ENCODE results near the gene MBNL3. TPM values are rescaled to one million over a fixed set of nuclear protein-coding genes. Genes with fewer than 3 reads are reported as not detected.

MBNL3 gene, protein sequence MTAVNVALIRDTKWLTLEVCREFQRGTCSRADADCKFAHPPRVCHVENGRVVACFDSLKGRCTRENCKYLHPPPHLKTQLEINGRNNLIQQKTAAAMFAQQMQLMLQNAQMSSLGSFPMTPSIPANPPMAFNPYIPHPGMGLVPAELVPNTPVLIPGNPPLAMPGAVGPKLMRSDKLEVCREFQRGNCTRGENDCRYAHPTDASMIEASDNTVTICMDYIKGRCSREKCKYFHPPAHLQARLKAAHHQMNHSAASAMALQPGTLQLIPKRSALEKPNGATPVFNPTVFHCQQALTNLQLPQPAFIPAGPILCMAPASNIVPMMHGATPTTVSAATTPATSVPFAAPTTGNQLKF
- polyA plus RNA-seq (ENCODE audit: insufficient read length in 3 of 3) = 10 to 100 TPM; 30.6 to 32.8 (median 32.2) TPM

DNA sequence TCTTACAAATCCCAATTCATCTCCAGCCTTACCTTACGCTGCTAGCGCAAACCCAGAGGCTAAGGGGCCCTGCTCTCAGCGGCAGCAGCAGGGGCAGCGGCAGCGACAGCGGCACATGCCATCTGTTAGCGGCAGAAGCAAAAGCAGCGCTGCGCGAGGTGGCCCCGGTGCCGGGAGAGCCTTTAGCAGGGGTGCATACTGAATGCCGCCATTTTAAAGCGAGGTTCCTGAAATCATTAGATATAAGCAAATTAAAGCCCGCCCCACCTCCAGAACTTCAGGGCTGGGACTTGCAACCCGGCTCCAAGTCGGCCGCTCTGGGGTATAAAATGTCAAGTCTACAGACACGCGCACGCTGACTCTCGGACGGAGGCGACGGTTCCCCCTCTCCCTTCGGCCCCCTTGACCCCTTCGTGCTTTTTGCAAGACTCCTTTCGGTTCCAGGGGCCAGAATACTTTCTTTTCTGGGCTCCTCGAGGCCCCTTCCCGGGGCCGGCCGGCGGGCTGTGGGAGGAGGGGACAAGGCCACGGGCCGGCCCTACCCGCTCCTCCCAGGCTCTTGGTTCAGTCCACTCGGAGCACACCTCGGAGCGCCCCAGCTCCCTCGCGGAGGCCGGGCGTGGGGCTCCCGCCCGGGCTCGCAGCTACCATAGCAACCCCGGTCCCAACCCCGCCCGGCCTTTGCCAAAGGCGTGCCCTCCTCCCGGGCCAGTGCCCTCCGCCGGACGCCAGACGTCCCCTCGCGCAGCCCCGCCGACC lies at the start of gene MBNL3:
MBNL3 (minus strand) TSS at position 220 of the 759 bp plus-strand sequence. CDS start 49,427 bp downstream, outside the sequence.
- DNase-seq (ENCODE audit: low read depth in 3 of 3, low spot score in 2 of 3) = no peak

DNA sequence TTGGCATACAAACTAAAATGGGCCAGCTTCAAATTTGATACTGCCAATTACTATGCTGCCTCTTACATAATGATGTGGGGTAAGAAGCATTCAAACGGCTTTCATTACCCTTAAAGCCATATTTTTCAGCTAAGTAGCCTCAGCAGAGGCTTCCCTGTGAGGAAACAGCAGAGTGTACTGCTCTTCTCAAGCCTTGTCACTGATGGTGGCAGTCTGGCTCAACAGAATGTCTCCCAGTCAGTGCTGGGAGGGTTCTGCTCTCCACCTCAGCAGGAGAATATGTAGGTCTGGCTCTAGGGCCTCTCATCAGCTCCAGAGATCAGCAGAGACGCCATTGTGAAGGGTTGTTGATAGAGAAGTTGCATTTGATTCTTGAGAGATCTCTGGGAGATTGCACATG lies 44.6 kb upstream of the MBNL3 start:
- DNase-seq (ENCODE audit: low read depth in 3 of 3, low spot score in 2 of 3) = no peak

DNA sequence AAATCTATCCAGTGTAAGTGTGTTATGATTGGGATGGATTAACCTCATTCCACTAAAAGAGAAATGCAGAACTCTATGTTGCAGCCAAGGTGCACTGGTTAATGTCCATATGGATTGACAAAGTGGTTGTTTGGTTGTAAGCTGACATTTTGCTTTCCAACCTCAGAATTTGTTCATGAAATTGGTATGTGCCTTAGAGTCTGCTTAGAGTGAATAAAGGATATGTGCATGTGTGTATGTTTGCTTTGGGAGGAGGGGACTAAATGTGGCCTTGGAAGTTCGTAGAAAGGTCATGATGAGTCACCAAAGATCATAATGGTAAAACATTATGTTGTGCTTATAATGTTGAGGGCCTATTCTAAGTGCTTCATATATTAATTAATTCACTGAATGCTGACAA lies 44.1 kb upstream of the MBNL3 start:
- no peak for DNase-seq (ENCODE audit: low read depth in 3 of 3, low spot score in 2 of 3)

GRCh38 chrX:132532097-132532496 lies 43.3 kb upstream of the MBNL3 start:
- DNase-seq (ENCODE audit: low read depth in 3 of 3, low spot score in 2 of 3) = no peak

DNA sequence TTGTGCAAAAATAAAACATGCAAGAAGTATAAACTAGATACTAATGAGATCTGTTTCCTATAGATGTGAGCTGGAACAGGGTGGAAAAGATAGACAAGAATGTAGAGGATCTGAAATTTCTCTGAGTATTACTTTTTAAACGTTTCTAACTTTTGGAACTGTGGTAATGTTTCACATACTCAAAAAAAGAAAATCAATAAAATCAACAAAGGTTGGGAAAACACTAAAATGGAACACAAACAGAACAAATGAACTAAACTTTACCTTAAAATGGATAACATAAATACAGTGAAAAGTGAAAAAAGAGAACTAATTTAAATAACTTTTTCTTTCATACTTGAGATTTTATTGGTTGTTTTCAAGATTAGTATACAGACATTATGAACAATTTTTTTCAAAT lies 32.0 kb upstream of the MBNL3 start:
- no peak for DNase-seq (ENCODE audit: low read depth in 3 of 3, low spot score in 2 of 3)

DNA sequence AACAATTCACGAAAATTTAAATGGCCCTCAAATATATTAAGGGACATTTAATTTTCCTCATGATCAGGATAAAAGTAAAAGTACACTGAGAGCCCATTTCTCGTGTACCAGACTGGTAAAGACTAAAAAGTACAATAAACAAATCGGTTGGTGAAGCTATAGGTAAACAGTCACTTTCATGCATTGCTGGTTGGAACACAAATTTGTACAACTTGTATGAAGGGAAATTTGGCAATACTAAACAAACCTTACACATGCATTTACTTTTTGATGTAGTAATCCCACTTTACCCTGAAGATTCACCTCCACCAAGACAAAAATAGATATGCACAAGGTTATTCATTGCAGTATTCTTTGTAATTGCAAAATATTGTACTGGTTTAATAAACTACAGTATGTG lies 31.4 kb upstream of the MBNL3 start:
- DNase-seq (ENCODE audit: low read depth in 3 of 3, low spot score in 2 of 3) = no peak

- DNase-seq (ENCODE audit: low read depth in 3 of 3, low spot score in 2 of 3) = no peak
These were observed 29.6 kb upstream of the MBNL3 start for GRCh38 chrX:132518401-132518800.

DNA sequence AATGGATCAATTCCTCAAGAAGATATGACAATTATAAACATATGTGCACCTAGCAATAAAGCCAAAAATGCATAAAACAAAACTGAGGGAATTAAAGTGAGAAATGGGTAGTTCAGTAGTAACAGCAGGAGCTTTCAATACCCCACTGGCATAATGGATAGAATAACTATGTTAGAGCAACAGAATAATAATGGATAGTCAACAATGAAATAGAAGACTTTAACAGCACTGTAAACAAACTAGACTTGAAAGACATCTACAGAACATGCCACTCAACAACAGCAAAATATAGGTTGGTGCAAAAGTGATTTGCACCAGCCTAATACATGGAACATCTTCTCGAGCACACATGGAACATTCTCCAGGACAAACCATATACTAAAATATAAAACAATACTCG lies 20.0 kb upstream of the MBNL3 start:
- no peak for DNase-seq (ENCODE audit: low read depth in 3 of 3, low spot score in 2 of 3)

DNA sequence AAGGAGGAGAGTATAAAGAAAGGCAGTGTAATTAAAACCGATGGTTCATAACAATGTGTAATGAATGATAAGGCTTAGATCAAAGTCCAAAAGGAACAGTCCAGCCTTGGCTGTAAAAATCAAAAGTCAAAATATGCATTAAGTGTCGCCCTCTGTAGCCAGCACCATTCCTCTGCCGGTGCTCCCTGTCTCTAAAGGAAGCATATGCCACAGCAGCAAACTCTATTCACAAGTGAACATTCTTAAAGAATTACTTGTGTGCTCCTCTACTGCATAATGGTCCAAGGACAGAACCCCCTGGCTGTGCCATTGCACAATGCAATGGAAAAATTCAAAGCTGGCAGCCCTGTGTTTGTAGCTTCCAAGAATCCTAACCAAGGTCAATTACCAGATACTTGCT lies 16.3 kb upstream of the MBNL3 start:
- no peak for DNase-seq (ENCODE audit: low read depth in 3 of 3, low spot score in 2 of 3)

DNA sequence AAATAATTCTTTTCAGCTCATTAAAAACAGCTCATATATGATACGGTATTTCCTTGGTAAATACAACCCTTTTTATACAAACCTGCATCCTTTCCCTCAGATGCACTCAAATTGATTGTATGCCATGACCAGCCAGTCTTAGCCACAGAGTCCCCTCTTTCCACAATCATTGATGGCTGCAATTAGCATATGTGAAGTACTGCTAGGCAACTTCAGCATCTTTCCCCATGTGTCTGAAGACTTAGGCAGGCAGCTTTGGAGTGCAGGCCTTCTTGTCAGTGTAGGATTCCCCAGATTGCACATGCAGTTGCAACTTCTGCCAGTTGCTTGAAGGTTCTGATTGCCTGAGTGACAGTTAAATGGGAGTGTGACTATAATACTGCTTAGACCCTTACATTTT lies 15.6 kb upstream of the MBNL3 start:
- no peak for DNase-seq (ENCODE audit: low read depth in 3 of 3, low spot score in 2 of 3)

GRCh38 chrX:132501606-132502005 lies 12.8 kb upstream of the MBNL3 start:
- DNase-seq (ENCODE audit: low read depth in 3 of 3, low spot score in 2 of 3) = no peak

- DNase-seq (ENCODE audit: low read depth in 3 of 3, low spot score in 2 of 3) = no peak
These were observed 8.6 kb upstream of the MBNL3 start for GRCh38 chrX:132497432-132497831.

DNA sequence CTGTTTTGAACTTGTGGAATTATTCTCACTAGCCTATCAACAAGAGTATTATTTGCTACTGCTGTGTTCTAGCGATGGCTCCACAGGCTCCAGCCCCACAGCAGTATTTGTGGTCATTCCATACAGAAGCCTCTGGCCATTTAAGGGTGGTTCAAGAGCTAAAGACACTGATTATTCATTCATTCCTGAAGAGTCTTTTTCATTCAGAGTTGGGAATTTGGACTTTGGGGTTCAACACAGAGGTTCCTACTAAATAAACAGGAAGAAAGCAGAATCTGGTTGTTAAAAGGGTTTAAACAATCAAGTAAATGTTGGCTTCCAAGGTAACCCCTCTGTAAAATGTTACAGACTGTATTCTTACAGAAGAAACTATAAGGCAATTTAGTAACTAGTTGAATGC lies 4.3 kb upstream of the MBNL3 start:
- DNase-seq (ENCODE audit: low read depth in 3 of 3, low spot score in 2 of 3) = no peak

GRCh38 chrX:132491191-132491590 lies 2.4 kb upstream of the MBNL3 start:
- no peak for DNase-seq (ENCODE audit: low read depth in 3 of 3, low spot score in 2 of 3)

DNA sequence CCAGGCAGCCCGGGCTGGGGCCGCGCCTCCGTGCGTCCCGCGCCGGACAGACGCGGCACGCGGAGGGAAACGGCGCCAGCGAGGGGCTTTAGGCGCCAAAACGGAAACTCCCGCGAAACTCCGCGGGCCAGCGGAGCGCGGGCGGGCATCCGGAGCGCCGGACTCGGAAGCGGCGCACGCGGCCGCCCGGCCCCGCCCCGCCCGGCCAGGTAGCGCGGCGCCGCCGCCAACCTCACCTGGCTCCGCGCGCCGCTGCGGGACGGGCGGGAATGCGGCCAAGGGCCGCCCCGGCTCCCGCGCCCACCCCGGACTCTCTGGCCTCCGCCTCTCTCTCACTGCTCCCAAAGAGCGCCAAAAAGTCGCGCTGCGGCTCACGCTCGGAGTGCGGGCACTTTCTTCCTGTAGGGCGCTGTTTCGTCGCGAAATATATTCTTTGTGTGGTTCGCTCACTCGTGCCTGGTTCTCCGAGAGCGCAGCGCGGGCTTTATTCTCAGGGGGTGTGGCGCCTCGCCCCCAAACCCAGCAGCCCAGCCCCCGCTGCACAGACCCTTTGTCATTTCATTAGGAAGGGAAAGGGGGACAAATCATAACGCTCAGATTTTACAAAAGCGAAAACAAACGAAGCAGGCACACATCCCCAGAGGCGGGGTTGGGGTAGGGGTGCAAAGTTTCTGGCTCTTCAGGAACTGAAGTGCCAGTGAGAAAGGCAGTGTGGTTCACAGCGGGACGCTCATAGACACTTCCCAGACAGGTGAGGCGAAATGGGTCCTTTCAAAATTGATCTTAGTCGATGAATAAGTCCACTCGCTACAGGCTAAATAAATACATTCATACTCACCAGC lies 961 bp upstream of the MBNL3 start:
- DNase-seq (ENCODE audit: low read depth in 3 of 3, low spot score in 2 of 3) = no peak

DNA sequence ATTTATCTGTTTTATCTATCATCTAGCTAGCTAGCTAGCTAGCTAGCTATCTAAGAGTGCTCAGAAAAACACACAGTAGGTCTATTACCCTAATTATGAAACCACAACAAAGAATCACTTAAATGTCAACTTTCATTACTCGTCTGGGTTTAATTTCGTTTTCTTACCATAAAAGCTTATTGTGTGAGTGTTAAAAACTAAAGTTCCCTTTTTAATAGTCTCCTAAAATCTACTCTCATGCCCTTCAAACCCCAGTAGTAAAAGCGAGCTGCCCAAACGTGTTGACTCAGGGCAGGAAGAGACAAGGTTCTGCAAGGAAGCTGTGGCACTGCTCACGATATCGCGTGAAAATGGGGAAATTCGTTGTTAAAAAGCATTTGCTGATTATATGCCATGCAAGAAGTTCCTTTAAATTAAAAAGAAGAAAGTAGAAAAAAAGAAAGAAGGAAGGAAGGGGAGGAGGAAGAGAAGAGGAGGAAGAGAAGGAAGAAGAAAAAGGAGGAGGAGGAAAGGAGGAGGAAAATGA lies 595 bp downstream of the MBNL3 start:
- DNase-seq (ENCODE audit: low read depth in 3 of 3, low spot score in 2 of 3) = no peak

DNA sequence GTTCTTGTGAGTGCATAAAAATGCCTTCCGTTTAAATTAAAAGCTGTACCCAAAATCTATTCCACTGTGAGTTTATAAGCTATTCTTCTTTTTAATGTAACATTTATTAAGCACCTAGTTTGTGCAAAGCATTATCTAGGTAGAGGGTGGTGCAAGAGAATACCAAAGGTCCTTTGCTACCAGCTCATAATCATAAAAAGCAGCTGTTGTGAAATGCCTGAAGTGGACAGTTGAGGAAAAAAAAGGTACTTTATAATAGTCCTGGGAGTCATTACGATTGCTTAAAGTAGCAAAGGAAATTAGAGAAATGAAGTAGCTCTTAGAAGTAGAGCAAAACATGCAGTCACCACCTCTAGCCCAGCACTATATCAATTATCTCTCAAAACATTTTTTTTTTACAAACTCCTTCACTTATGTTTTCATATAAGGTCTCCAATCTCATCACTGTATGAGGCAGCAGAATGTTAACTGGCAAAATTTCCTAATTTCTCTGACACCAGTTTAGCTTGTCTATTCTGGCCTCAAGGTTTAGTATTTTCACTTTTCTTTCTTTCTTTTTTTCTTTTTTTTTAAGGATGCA lies 2.1 kb downstream of the MBNL3 start:
- DNase-seq (ENCODE audit: low read depth in 3 of 3, low spot score in 2 of 3) = no peak

GRCh38 chrX:132483951-132484350 lies 4.9 kb downstream of the MBNL3 start:
- DNase-seq (ENCODE audit: low read depth in 3 of 3, low spot score in 2 of 3) = no peak

DNA sequence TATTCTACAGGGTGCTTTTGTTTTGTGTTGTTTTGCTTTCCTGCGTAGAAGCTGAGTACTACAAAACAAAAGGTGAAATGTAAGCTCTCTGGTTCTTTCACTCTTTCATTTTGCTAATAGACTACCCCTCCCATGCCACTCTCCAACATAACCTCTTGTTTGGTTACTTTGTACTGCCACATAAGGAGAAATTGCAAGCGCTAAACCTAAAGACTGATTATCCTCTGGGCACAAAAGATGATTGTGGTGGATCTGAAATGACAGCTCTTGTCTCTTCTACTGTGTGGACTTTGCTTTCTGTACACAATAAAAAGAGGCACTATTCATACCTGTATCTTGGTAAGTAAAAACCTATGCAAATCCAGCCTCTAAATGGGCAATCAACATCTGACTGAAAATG lies 5.3 kb downstream of the MBNL3 start:
- no peak for DNase-seq (ENCODE audit: low read depth in 3 of 3, low spot score in 2 of 3)

DNA sequence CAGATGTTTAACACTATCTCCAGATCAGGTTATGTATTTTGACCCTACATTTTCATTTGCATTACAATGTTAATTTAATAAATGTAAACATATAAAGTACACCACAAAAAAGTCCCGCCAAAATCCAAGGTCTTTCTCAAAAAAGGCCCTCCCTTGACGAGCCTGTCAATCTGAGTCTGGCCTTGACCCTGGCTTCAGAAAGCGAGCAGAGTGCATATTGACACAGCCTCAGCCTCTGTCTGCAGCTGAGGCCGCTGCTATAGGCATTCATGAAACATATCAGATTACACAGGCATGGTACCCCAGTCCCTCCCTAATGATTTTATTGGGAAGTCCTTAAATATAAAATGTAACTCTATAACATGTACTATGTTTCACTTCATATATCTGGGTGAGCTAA lies 6.2 kb downstream of the MBNL3 start:
- no peak for DNase-seq (ENCODE audit: low read depth in 3 of 3, low spot score in 2 of 3)

- DNase-seq (ENCODE audit: low read depth in 3 of 3, low spot score in 2 of 3) = no peak
These were observed 7.4 kb downstream of the MBNL3 start for GRCh38 chrX:132481449-132481848.
